Neural cell (in vitro differentiated cells): ENCODE results near the gene METTL16. TPM values are rescaled to one million over a fixed set of nuclear protein-coding genes. Genes with fewer than 3 reads are reported as not detected.

Source experiments
- H2AFZ ChIP-seq: fragments of 200-600, 300-800 bp; sonication (generic), shearing (Covaris generic); 2 replicates; pipeline ENCODE4 v1.6.0; 2014; ENCODE audit warnings: low read depth, mild to moderate bottlenecking, antibody characterized with exemption, low read length, moderate library complexity
- H3F3A ChIP-seq: fragments of 200-600 bp; shearing (Covaris generic); 2 replicates; pipeline ENCODE4 v1.6.1; 2016; ENCODE audit warnings: mild to moderate bottlenecking, moderate library complexity, mixed read lengths, antibody characterized with exemption, low read length; ENCODE audit not compliant: insufficient read depth, poor library complexity, severe bottlenecking
- H3K27ac ChIP-seq: fragments of 200-600, 300-800 bp; sonication (generic), shearing (Covaris generic); 2 replicates; pipeline ENCODE4 v1.5.1; 2014; ENCODE audit warnings: mild to moderate bottlenecking, low read length, moderate library complexity
- H3K27me3 ChIP-seq: fragments of 300-800, 200-600 bp; sonication (generic), shearing (Covaris generic); 2 replicates; pipeline ENCODE4 v1.6.0; 2014; ENCODE audit warnings: mild to moderate bottlenecking, low read depth, low read length, moderate library complexity; ENCODE audit not compliant: insufficient read depth
- H3K36me3 ChIP-seq: fragments of 300-800, 200-600 bp; sonication (generic), shearing (Covaris generic); 2 replicates; pipeline ENCODE4 v1.5.1; 2014; ENCODE audit warnings: mild to moderate bottlenecking, antibody characterized with exemption, low read length, moderate library complexity; ENCODE audit not compliant: insufficient read depth
- H3K4me2 ChIP-seq: fragments of 300-800, 200-600 bp; sonication (generic), shearing (Covaris generic); 2 replicates; pipeline ENCODE4 v1.6.0; 2014; ENCODE audit warnings: mild to moderate bottlenecking, low read length
- H3K4me3 ChIP-seq: fragments of 300-800, 200-600 bp; sonication (generic), shearing (Covaris generic); 2 replicates; pipeline ENCODE4 v1.5.1; 2014; ENCODE audit warnings: mild to moderate bottlenecking, low read length, moderate library complexity
- H3K79me2 ChIP-seq: fragments of 200-600 bp; shearing (Covaris generic); replicated peaks from 2 replicates; pipeline ENCODE4 v1.6.0; 2014; ENCODE audit warnings: mild to moderate bottlenecking, low read length, moderate library complexity; ENCODE audit not compliant: insufficient read depth
- H3K9ac ChIP-seq: fragments of 300-800, 200-600 bp; sonication (generic), shearing (Covaris generic); 2 replicates; pipeline ENCODE4 v1.6.1; 2016; ENCODE audit warnings: mild to moderate bottlenecking, low read length, mixed read lengths
- H3K9me2 ChIP-seq: fragments of 200-600 bp; shearing (Covaris generic); 2 replicates; pipeline ENCODE4 v1.6.1; 2016; ENCODE audit warnings: mild to moderate bottlenecking, low read length, mixed read lengths; ENCODE audit not compliant: insufficient read depth
- H3K9me3 ChIP-seq: fragments of 200-600, 300-800 bp; sonication (generic), shearing (Covaris generic); 2 replicates; pipeline ENCODE4 v1.6.1; 2016; ENCODE audit warnings: mild to moderate bottlenecking, mixed run types, low read length, moderate library complexity, mixed read lengths
- H4K20me1 ChIP-seq: fragments of 200-600 bp; shearing (Covaris generic); 2 replicates; pipeline ENCODE4 v1.6.1; 2016; ENCODE audit warnings: mild to moderate bottlenecking, mixed run types; ENCODE audit not compliant: insufficient read depth
- CTCF ChIP-seq: fragments of 450-650 bp; IDR thresholded peaks from 2 replicates; pipeline ENCODE4 v1.5.1; 2014; ENCODE audit warnings: antibody characterized with exemption, mild to moderate bottlenecking, moderate library complexity; ENCODE audit not compliant: poor library complexity, severe bottlenecking
- EP300 ChIP-seq: fragments of 450-650 bp; conservative IDR thresholded peaks from 2 replicates; pipeline ENCODE4 v1.6.1; 2014; ENCODE audit warnings: antibody characterized with exemption, mild to moderate bottlenecking, moderate library complexity; ENCODE audit not compliant: poor library complexity, severe bottlenecking
- EZH2 ChIP-seq: fragments of 200-600, 300-800 bp; shearing (Covaris generic), sonication (generic); IDR thresholded peaks from 2 replicates; pipeline ENCODE4 v1.6.1; 2014; ENCODE audit warnings: antibody characterized with exemption, low read length, borderline replicate concordance, mild to moderate bottlenecking; ENCODE audit not compliant: insufficient read depth, poor library complexity, severe bottlenecking
- MXI1 ChIP-seq: fragments of 450-650 bp; conservative IDR thresholded peaks from 2 replicates; pipeline ENCODE4 v1.6.1; 2014; ENCODE audit warnings: antibody characterized with exemption, mild to moderate bottlenecking; ENCODE audit not compliant: poor library complexity, severe bottlenecking
- POLR2AphosphoS5 ChIP-seq: IDR thresholded peaks from 2 replicates; pipeline ENCODE4 v1.6.1; 2012
- RAD21 ChIP-seq: fragments of 450-650 bp; conservative IDR thresholded peaks from 2 replicates; pipeline ENCODE4 v1.6.1; 2014; ENCODE audit warnings: antibody characterized with exemption, mild to moderate bottlenecking, moderate library complexity
- REST ChIP-seq: IDR thresholded peaks from 2 replicates; pipeline ENCODE4 v1.6.1; 2012; ENCODE audit warnings: borderline replicate concordance
- SMC3 ChIP-seq: fragments of 450-650 bp; conservative IDR thresholded peaks from 2 replicates; pipeline ENCODE4 v1.6.1; 2014; ENCODE audit warnings: antibody characterized with exemption, mild to moderate bottlenecking, moderate library complexity; ENCODE audit not compliant: poor library complexity
- TAF1 ChIP-seq: IDR thresholded peaks from 2 replicates; pipeline ENCODE4 v1.6.1; 2012; ENCODE audit warnings: low read depth
- polyA plus RNA-seq: library from polyadenylated mRNA; depleted of rRNA; stranded (reverse); fragments of >200 nt; gene quantifications from 2 replicates; pipeline ENCODE4 v1.2.3, GENCODE V29; 2014

The METTL16 gene
- polyA plus RNA-seq, 1 donor from 2014 or later, result 20.3 TPM

GRCh38 chr17:2444382-2444781, 67.3 kb downstream of the METTL16 start:
- Histone ChIP-seq H3K27ac (no peak overlapping the region), H3K27me3 (no peaks in the 10 kb centered on the region), H3K79me2 (no peaks in the 10 kb centered on the region), H3K36me3 (peaks cover 6% of the 10 kb centered on the region), H4K20me1 (no peaks in the 10 kb centered on the region), H3K4me2 (no peak overlapping the region), H3K9me3 (no peaks in the 10 kb centered on the region), H3K9me2 (no peaks in the 10 kb centered on the region), H3K9ac (no peak overlapping the region), H2AFZ (no peak overlapping the region), H3F3A (no peaks in the 10 kb centered on the region), H3K4me3 (no peak overlapping the region)
- no peak for TF ChIP-seq TAF1
- TF ChIP-seq EZH2, result no peak
- TF ChIP-seq MXI1, result no peak

GRCh38 chr17:2442166-2442565, 69.5 kb downstream of the METTL16 start:
- Histone ChIP-seq H3F3A (no peaks in the 10 kb centered on the region), H3K9me3 (no peaks in the 10 kb centered on the region), H3K27ac (no peak overlapping the region), H3K9me2 (no peaks in the 10 kb centered on the region), H3K4me2 (no peak overlapping the region), H3K9ac (no peak overlapping the region), H3K79me2 (no peaks in the 10 kb centered on the region), H2AFZ (no peak overlapping the region), H3K4me3 (no peak overlapping the region), H3K27me3 (no peaks in the 10 kb centered on the region), H4K20me1 (no peaks in the 10 kb centered on the region), H3K36me3 (peaks cover 6% of the 10 kb centered on the region)
- TF ChIP-seq MXI1, result no peak
- no peak for TF ChIP-seq TAF1
- TF ChIP-seq EZH2, result no peak
- no peak for TF ChIP-seq POLR2AphosphoS5
- no peak for TF ChIP-seq CTCF
- TF ChIP-seq REST, result no peak
- TF ChIP-seq RAD21, result no peak
- no peak for TF ChIP-seq EP300
- no peak for TF ChIP-seq SMC3

- no peaks in the 10 kb centered on the region for H3K79me2 ChIP-seq
- no peaks in the 10 kb centered on the region for H4K20me1 ChIP-seq
- no peaks in the 10 kb centered on the region for H3F3A ChIP-seq
- H3K9me2 ChIP-seq, result no peaks in the 10 kb centered on the region
- H3K27ac ChIP-seq, result no peak overlapping the region
- H3K9ac ChIP-seq, result no peak overlapping the region
- H3K36me3 ChIP-seq, result peaks cover 6% of the 10 kb centered on the region
- no peak overlapping the region for H3K4me2 ChIP-seq
- no peaks in the 10 kb centered on the region for H3K9me3 ChIP-seq
- H3K4me3 ChIP-seq, result no peak overlapping the region
- TF ChIP-seq EZH2, result no peak
- TF ChIP-seq RAD21, result no peak
- no peak for TF ChIP-seq CTCF
- TF ChIP-seq SMC3, result no peak
- no peak for TF ChIP-seq TAF1
- no peak for TF ChIP-seq MXI1
- no peak for TF ChIP-seq EP300
- no peak for TF ChIP-seq REST
- TF ChIP-seq POLR2AphosphoS5, result no peak
- no peak overlapping the region for H2AFZ ChIP-seq
- H3K27me3 ChIP-seq, result no peaks in the 10 kb centered on the region
These were observed 70.8 kb downstream of the METTL16 start for GRCh38 chr17:2440930-2441329.
